Measurements from ENCODE around the gene B3GNT5.
"Not testable (repeated sequence)": the region's sequence is repeated elsewhere in the genome, so short reads cannot be mapped to it uniquely, and the experiment has no call there.

The B3GNT5 gene

GRCh38 chr3:183229178-183229577, 23.9 kb upstream of the B3GNT5 start:
- DNase-seq (ENCODE audit: low read depth), result no peak
- TF ChIP-seq CTCF (IDR thresholded peaks at IDR 0.05; ENCODE audit: low read length, missing control alignments), result no peak
- no peak overlapping the region for H3K4me3 ChIP-seq (replicated peaks; ENCODE audit: low read depth, low read length)

GRCh38 chr3:183230251-183230650, 22.8 kb upstream of the B3GNT5 start:
- H3K4me3 ChIP-seq (replicated peaks; ENCODE audit: low read depth, low read length); DNase-seq (ENCODE audit: low read depth): not testable (repeated sequence)

GRCh38 chr3:183230826-183231225, 22.2 kb upstream of the B3GNT5 start:
- DNase-seq (ENCODE audit: low read depth), result no peak
- no peak for TF ChIP-seq CTCF (IDR thresholded peaks at IDR 0.05; ENCODE audit: low read length, missing control alignments)

GRCh38 chr3:183233966-183234365, 19.1 kb upstream of the B3GNT5 start:
- H3K4me3 ChIP-seq (replicated peaks; ENCODE audit: low read depth, low read length), result no peak overlapping the region
- peak; percentile 30 for DNase-seq (ENCODE audit: low read depth)
- TF ChIP-seq CTCF (IDR thresholded peaks at IDR 0.05; ENCODE audit: low read length, missing control alignments), result no peak

More at GRCh38 chr3:183230826-183231225, 22.2 kb upstream of the B3GNT5 start:
- H3K4me3 ChIP-seq (replicated peaks; ENCODE audit: low read depth, low read length), result no peak overlapping the region

GRCh38 chr3:183239046-183239445, 14.0 kb upstream of the B3GNT5 start:
- no peak for TF ChIP-seq CTCF (IDR thresholded peaks at IDR 0.05; ENCODE audit: low read length, missing control alignments)
- no peak overlapping the region for H3K4me3 ChIP-seq (replicated peaks; ENCODE audit: low read depth, low read length)
- DNase-seq (ENCODE audit: low read depth), result no peak

GRCh38 chr3:183242431-183242830, 10.6 kb upstream of the B3GNT5 start:
- no peak overlapping the region for H3K4me3 ChIP-seq (replicated peaks; ENCODE audit: low read depth, low read length)
- DNase-seq (ENCODE audit: low read depth), result no peak
- no peak for TF ChIP-seq CTCF (IDR thresholded peaks at IDR 0.05; ENCODE audit: low read length, missing control alignments)

GRCh38 chr3:183244219-183244618, 8.8 kb upstream of the B3GNT5 start:
- no peak for TF ChIP-seq CTCF (IDR thresholded peaks at IDR 0.05; ENCODE audit: low read length, missing control alignments)
- DNase-seq (ENCODE audit: low read depth), result peak; percentile 77
- no peak overlapping the region for H3K4me3 ChIP-seq (replicated peaks; ENCODE audit: low read depth, low read length)
